HG03457 (cell line): ENCODE measurements around the gene ADAMTS2.

Source experiments
- ATAC-seq: cut with Tn5 transposase; IDR thresholded peaks from one replicate; pipeline ENCODE4 v1.9.1; 2021; ENCODE audit warnings: moderate number of reproducible peaks; ENCODE audit not compliant: unreplicated experiment

Gene ADAMTS2

DNA sequence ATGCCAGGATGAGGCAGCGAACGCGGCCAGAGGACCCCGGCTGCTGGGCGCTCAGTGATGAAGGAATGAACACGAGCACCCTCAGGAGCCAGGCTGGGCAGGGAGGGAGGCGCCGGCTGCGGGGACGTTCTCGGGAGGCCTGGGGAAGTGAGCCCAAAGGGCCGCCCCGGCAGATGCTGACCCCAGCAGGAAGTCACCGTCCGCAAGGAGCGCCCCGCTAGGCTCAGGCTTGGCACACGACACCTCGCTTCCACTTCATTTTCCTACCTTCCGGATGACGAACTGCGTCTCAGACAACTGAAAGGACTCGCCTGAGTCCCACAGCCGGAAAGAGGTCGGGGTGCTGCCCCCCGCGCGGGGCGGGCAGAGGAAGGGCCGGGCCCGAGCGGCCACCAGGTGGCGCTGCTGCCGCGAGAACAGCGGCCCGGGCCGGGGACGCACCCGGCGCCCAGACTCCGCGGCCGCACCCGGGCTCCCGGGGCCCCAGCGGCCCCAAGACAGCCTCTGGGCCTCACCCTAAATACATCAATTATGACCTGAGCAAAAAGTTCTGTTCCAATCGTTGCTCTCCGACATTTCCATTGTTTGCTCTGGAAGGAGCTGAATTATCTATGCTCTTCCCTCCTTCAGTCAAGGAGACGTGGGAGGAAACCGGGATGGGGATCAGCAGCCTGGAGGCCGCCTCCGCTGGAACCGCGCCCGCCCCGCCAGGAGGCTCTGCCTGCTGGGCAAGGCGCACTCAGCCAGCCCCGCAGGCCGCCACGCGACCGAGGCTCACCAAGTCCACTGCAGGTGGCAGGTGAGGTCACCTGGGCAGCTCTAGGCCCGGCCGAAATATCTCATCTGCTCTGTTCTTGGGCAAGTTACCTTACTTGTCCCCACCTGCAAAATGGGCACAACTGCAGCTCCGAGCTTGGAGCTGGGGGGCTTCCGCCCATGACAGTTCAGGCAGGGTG lies 178.1 kb downstream of the ADAMTS2 start:
- no peak for ATAC-seq

DNA sequence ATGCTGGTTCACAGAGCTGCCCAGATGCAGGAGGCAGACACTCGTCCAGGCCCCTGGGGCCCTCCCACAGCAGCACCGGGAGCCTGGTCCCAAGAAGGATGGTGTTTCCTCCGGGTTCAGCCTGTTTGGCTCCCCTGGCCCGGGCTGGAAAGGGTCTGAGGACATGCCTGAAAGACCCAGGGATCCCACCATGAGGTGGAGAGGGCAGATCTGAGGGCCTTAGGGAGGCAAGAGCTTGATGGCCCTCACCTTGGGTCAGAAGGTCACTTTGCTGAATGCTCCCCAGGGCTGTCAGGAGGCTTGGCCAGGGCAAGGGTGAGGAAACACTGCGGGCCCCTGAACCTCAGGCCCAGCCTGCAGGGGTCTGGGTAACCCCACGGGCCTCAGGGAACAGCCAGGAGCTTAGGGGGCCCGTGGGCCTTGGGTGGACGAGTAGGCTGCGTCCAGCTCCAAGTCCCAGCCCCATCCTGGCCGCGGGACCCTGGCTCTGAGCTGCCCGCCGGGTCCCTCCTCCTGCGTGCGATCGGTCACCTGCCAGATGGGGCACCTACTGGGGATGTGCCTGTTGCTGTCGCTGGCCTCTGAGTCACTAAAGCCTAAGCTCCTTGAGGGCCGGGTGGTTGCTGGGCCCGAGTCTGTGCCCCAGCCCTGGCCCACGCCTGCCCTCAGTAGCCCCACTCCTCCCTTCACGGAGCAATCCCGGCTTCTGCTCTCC lies 178.9 kb downstream of the ADAMTS2 start:
- no peak for ATAC-seq

DNA sequence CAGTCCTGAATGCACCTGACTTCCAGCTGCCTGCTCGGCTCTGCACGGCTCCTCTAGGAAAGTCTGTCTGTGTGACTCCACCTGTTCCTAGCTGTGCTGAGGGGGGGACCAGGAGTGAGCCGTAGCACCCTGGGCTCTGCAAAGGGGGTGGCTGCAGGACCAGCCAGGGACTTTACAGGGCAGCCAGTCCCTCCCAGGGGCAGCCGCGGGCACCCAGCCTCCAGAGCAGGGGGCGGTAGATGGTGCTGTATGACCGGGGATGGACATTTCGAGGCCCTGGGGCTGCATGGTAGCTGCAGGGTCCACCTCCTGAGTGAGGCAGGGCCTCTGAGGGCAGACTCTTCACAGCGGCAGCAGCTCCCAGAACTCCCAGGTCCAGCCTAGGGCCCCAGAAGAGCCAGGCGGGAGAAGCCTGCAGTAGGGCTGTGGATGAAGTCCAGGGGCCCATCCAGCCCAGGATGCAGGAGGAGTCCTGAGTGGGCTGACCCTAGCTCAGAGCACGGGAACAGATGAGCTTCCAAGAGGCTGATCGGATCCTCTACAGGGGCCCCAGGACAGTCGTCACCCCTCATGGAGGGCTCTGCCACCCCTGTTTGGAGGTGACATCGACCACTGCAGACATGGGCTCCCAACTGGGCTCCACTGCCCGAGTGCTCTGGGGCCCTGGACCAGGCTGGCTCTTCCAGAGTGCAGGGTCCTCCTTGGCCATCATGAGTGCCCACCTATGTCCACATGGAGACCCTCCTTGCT lies 179.7 kb downstream of the ADAMTS2 start:
- no peak for ATAC-seq

DNA sequence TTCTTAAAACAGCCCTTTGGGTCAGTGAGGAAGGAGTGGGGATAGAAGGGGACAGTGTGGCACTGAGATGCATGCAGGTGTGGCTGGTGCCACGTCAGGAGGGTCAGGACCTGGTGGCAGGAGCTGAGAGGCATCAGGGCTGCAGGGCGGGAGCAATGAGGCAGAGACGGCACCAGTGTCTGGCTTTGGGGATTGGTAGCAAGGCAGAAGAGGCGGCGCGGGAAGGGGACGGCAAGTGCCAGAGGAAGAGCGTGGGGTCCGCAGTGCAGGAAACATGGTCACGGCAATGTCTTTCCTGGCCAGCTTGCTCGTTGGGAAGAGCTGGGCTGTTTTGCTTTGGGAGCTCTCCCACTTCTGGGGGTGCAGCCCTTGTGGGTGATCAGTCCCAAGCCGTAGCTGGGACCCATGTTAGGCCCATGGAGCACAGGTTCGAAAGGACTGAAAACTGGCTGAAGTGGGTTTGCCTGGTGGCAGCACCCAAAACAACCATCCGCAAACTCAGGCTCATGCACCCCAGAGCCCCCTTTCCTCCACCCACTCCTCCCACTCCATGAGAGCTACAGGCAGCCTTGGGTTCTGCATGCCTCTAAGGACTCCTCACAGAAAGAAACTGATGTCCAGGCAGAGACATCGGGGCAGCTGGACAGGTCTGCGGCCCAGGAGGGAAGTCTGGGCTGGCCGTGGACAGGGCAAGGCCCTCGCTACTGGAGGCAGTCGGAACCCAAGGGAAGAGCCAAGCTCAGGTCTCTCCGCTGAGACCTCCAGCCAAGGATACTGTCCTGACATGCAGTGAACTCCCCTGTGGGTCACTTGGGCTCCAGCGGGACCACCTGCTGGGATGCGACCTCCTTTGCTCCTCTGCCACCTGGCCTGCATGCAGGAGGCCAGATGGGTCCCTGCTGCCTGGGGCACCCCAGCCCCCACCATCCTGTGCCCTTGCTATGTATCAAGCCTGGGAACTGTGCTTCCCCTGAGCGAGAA lies 180.6 kb downstream of the ADAMTS2 start:
- no peak for ATAC-seq

DNA sequence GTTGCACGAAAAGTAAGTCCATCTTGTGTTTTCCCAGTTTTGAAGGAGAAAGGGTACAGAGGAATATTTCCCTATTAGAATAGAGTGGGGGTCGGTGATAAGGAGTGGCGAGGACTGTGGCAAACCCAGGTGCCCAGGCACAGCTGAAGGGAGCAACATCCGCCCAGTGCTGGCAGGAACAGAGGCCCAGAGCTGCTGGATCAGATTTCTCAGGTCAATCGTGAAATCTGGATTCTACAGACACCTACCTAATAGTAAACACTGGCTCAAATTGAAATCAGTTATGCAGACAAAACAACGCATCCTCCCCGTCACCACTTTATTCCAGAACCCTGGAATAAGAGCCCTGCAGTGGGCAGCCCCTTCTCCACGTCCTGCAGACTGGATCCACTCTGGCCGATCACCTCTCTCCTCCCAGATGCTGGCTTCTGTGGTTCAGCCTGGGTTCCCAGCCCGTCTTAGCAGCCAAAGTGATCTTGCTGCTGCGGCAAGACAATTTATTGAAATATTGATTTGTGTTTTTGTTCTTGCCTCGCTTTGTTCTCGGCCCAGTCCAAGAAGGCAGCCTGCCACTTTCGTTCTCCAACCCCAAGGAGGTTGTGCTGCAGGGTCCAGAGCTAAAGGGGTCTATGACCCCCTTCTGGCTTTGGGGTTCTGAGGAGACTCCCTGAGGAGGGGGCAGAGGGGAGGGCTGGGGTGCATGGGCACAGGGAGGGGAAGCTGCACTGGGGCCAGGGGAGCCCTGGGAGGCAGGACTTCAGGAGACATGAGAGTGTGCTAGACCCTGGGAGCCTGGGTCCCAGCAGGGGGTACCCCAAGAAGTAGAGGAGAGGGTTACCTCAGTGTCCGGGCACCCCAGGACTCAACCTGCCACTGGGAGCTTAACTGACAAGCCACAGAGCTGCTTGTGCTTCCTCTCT lies 181.8 kb downstream of the ADAMTS2 start:
- no peak for ATAC-seq

DNA sequence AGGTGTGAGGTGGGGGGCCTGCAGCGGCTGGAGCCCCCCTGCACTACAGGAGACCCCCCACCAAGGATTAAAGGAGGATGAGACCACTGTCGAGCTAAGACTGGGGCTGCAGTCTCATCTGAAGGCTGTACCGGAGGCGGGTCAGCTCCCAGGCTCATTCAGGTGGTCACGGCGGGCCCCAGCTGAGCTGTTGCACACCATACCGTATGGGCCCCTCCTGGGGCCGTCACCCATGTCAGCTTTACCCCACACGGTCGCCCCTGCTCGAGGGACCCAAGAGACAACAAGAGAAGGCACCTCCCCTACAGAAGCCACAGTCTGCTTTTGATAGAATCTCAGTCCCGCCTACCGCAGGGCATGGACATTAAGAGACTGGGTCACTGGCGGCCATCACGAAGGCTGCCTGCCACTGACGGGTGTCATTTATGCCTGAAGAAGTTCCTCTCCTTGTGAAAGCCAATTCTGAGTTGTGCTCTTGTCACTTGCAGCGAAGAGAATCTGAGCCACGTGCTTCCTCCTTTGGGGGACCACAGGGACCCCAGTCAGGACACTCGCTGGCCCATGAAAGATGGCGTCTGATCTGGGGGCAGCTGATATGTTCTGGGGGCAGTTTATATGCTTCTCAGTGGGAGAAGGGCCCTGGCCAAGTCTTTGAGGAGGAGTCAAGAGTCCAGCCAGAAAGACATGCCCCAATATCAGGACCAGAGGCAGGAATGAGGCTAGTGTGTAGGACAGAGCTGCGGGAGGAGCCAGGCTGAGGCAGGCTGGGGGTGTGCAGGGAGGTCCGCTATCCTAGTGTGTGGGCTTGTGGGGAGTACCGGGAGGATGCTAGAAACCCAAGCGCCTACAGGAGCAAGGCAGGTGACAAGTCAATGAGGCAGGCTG lies 182.7 kb downstream of the ADAMTS2 start:
- no peak for ATAC-seq

DNA sequence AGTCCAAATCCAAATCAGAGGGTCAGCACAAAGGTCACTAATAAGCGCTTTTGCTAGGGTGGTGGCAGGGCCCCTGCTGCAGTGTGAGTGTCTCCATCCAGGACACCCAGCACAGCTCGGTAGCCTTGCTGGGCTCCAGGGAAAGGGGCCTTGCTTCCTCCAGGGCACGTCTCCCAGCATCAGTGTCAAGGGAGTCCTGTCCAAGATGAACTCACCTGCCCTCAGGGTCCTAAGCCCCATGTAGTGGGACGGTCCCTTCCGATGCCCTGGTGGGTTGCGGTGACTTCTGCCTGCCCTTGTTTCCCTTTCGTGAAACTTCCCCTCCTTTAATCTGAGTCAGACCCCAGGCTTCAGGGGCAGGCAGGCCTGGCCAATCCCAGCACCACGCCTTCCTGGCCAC lies 183.4 kb downstream of the ADAMTS2 start:
- no peak for ATAC-seq

DNA sequence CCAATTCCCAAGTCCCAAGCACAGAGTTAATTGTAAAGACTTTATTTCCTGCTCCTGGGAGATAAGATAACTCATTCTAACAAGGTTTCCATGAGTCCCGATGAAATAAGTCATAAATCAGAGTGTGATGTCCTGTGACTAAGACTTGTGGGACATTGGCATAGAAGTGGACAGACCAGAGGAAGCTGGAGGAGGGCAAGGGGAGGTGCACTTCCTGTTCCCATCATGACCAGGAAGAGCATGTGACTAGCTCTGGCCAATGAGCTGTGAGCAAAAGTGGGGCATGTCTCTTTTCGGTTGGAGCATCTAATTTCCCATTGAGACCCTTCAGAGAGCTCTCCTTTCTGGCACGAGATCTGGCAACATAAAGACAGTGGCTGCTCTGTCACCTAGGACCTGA lies 184.7 kb downstream of the ADAMTS2 start:
- no peak for ATAC-seq

DNA sequence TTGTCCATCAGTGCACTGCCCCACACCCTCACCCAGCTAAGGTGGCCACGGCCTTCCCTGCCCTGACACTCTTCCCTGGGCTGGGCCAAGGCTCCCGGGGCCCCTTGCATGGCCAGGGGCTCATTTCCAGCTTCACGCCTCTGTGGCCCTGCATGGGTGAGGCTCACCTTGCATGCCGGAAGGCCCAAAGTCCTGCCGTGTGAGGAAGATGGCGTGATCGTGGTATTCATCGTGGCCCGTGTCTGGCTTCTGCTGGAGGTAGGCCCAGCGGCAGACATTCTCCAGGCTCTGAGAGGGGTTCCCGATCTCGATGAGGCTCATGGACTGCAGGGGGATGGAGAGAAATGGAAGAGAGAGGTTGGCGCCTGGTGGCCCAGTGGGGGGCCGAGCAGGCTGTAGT lies 186.7 kb downstream of the ADAMTS2 start:
- ATAC-seq: no peak

DNA sequence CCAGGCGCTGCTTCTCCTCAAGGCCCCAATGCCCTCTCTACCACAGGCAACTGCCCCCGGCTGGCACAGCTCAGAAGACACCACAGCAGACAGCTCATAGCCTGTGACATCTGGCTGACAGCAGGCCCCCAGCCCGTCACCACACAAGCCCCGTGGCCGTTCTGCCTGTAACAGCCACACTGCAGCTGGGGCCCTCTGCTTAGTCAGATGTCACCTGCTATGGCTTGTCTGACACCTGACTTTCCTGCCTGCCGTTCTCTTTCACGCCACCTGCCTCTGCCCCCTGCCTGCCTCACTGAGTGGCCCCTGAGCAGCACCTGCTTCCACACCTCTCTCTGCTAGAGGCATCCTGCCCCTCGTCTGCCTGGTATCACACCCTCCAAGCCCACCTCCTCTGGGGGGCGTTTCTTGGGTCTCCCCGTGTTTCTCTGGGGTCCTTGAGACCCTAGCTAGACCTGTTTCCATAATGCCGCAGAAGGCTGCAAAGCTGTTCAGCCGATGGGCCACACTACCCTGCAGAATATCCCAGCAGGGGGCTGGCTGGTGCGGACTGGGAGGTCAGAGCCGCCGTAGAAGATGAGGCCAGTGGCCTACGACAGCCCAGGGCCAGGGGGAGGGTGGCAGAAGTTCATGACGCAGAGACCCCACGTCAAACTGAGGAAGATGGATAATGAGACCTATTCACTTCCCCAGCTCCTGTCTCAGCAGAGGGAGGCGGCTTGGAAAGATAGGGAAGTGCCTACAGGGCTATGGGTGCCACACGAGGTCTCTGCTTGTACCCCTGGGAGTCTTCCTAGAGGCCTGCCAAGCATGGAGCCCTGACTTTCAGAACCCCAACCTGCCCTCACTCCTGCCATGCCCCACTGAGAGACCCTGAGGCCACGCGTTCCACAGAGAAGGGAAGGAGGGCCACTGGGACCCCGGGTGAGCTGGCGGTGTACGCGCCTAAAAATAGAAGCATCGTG lies 190.0 kb downstream of the ADAMTS2 start:
- no peak for ATAC-seq

DNA sequence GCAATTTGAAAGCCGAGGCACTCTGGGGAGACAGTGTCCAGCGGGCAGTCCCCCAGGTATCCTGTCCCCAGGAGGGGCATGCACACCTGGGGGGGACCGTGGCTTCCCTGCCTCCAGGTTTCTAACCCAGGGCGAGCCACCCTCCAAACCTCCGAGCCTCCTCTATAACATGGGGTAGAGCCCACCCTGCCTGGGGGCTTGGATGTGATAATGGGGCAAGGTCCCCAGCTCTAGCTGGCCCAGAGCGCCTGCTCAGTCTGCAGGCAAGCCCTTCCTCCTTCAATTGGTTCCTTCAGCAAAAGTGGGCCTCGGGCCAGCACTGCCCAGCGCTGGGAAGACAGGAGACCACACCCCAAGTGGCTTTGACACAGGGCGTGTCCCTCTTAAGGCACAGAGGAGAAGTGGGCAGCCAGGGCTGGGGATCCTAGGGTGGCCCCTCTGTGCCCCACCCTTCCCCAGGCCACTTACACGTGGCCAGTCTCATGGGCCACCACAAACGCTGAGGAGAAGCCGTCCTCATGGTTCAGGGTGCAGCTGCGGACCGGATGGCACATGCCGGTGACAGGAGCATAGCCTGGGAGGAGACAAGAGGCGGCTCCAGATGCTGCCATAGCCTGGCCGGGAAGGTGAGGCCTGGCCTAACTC lies 190.8 kb downstream of the ADAMTS2 start:
- ATAC-seq: no peak

DNA sequence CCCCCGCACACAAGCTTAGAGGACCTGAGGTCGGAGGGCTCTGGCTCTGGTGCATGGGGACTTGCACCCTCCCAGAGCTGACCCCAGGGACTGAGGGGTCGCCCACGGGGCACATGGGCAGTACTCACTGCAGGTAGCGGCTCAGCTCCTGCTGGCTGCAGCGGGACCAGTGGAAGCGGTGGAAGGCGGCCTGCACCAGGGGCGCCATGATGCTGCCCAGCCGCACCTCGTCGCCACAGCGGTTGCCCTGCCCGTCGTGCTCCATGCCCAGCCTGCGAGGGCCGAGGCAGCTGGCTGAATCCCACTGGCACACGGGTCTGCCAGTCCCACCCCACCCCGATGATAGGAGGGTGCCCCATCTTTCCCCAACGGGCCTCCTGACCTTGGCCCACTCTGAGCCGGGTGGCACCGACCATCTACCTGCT lies 191.3 kb downstream of the ADAMTS2 start:
- ATAC-seq: no peak

DNA sequence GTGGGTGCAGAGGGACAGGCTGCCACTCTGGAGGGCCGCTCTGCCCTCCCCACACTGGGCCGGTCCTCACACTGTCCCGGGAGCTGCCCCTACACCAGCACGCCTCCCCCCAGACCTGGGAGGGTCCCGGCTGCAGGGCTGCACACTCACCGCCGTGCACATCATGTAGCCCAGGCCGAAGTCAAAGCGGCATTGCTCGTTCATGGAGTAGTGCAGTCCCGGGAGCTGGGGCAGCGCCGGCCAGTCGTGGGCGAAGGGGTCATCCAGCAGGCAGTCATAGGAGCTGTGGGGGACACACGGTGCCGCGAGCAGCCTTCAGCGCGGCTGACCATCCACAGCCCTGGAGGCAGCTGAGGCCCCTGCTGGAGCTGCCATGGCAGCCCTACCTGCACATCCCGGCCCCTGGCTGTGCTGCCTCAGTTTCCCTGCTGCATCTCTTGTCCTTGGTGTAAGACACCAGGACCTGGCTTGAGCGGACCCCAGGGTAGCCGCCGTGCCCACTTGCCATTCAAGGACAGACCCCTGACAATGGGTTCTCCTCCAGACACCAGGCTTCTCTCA lies 191.8 kb downstream of the ADAMTS2 start:
- no peak for ATAC-seq

DNA sequence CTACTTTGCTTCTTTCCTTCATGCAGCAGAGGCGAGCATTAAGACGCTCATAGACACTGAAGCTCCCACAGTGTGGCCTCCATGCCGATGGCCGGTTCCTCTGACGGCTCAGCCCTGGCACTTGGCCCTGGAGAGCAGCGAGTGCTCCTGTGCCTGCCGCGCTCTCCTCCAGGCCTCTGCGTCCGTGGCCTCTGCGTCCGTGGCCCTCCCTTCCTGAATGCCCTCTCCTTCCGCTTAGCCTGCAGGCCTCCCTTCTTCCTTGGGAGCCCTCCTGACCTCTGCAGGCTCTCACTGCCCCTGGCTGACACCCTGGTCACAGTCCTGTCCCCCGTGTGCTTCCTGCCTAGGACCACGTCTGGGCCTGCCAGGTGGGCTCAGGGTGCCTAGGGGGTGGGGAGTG lies 192.3 kb downstream of the ADAMTS2 start:
- no peak for ATAC-seq

DNA sequence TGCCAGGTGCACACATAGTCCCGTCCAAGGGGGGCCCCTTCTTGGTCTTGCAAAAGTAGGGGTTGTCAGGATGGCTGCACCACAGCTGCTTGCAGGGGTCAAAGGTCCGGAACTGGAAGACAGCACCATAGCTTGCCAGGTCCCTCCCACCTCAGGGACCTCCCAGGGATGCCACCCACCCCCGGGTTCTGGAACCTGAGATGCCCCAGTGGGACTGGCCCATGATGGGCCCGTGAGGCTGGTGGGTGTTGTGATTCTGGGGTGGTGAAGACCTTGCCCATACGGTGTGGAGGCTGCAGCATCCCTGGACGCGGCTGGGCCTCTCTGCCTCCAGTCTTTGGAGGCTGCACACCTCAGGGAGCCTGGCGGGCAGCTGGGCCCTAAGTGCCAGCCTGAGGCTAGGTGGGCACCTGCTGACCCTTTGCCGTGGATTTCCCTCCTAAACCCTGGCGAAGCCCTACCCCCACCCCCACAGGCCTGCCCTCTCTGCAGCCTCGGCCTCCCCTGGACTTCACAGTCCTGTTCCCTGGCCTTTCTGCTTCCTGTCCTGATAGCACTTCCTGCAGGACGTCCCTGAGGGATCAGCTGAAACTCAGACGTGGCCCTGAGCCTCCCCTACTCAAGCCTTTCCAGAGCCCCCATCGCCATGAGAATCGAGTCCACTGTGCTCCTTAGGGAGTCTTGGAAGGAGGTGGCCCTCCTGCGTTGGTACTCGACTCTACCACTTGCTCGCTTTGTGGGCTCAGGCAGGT lies 192.9 kb downstream of the ADAMTS2 start:
- ATAC-seq: no peak
